Ovary (tissue), 10 donors: ENCODE measurements around the gene IGBP1. TPM values are rescaled to one million over a fixed set of nuclear protein-coding genes. Genes with fewer than 3 reads are reported as not detected.

Experiments used
- DNase-seq, 5 donors: peaks; one replicate each; pipeline ENCODE4 v3.0.0-alpha.2; 2019 to 2020
- H3K27ac ChIP-seq, 2 donors: fragments of 200-600 bp; one replicate each; pipeline versions ENCODE4 v1.5.1 to v1.8.0; 2019 to 2022
- H3K27me3 ChIP-seq: fragments of 200-600 bp; one replicate; pipeline ENCODE4 v1.8.0; 2022
- H3K36me3 ChIP-seq: fragments of 200-600 bp; sonication (generic); one replicate; pipeline ENCODE4 v1.5.1; 2019
- H3K4me1 ChIP-seq: one replicate; pipeline ENCODE4 v1.8.1; 2013; ENCODE audit warnings: mild to moderate bottlenecking, moderate library complexity; ENCODE audit not compliant: insufficient read depth
- H3K4me3 ChIP-seq: fragments of 200-600 bp; sonication (generic); one replicate; pipeline ENCODE4 v1.5.1; 2017
- H3K9me3 ChIP-seq, 2 donors: fragments of 200-600 bp in 1 of 2; sonication (generic) in 1 of 2; one replicate each; pipeline versions ENCODE4 v1.5.1 to v1.8.1; 2013 to 2019; ENCODE audit warnings: mild to moderate bottlenecking in 1 of 2, moderate library complexity in 1 of 2
- CTCF ChIP-seq, 3 donors: fragments of 450-650 bp in 2 of 3; fragments of 200-600 bp in 1 of 3; IDR thresholded peaks; one replicate each; pipeline versions ENCODE4 v1.5.1 to v1.8.0; 2016 to 2022; ENCODE audit warnings: antibody characterized with exemption in 3 of 3, mild to moderate bottlenecking in 1 of 3
- EP300 ChIP-seq: sonication (generic); formaldehyde crosslinking; IDR thresholded peaks from one replicate; pipeline ENCODE4 v1.6.1; 2017; ENCODE audit warnings: antibody characterized with exemption
- POLR2A ChIP-seq: fragments of 450-650 bp; IDR thresholded peaks from one replicate; pipeline ENCODE4 v1.6.1; 2017; ENCODE audit warnings: antibody characterized with exemption, mild to moderate bottlenecking, moderate library complexity
- WGBS, 3 donors: extraction: QIAGEN DNeasy Blood & Tissue Kit in 1 of 3; methylation state at CpG; one replicate each; pipeline versions ENCODE4 v1.1.5 to v1.1.7; 2013 to 2017; 5-methylcytosine and 5-hydroxymethylcytosine counted together
- intact Hi-C, 4 donors: fragments of 100-400 bp; cut with DNase I; formaldehyde crosslinking; loops; one replicate each; pipeline versions ENCODE4 v1.11.0 to v1.15.1; 2022 to 2023
- long read RNA-seq, 3 donors: library from polyadenylated mRNA in 2 of 3; unstranded in 2 of 3; transcript quantifications; one replicate each; pipeline ENCODE4 v2.0.0 and lab custom pipeline, GENCODE V29; 2021 to 2026
- polyA plus RNA-seq, 2 donors: library from polyadenylated mRNA; stranded (reverse); fragments of 200-250 nt in 1 of 2; fragments of 350-450 nt in 1 of 2; fragmentation: Illumina TruSeq in 1 of 2; extraction: RNeasy Lipid Tissue Mini Kit (QIAGEN cat#74804) in 1 of 2; gene quantifications; one replicate each; pipeline ENCODE4 v1.2.3, GENCODE V29; 2013 to 2014
- total RNA-seq, 7 donors: library from RNA; depleted of rRNA in 2 of 7; stranded (reverse); fragments of >200 nt in 2 of 7; fragmentation: NEBNext Ultra II Directional in 3 of 7; extraction: Animal tissue kit (Norgen Biotek cat#: 25700) in 3 of 7; gene quantifications; one replicate each; pipeline versions ENCODE4 v1.1.0 to v1.2.4, GENCODE V29; 2016 to 2023
- donor health status: DM: no; HTN: no; CAD: no; lungs with moderate emphysema.
- donor health status: DM: no; HTN: no; CAD: no.
- donor health status: Bipolar disorder and iron deficiency.
- donor health status: DM: yes; HTN: yes; CAD: no.
- donor health status: DM: no; HTN: no; CAD: no.
- donor health status: DM: yes; HTN: yes; CAD: no.

IGBP1 gene
- 100 to 1,000 TPM in 2 of 7 donors, 10 to 100 TPM in 5; 63.3 to 121 (median 95.7) TPM for total RNA-seq
- polyA plus RNA-seq = 100 to 1,000 TPM; 142 to 181 TPM
- long read RNA-seq, donor 1, transcript IGBP1-201 (6 exons, 1,862 nt) = major isoform, 360 of 410 reads
- long read RNA-seq, donor 1, transcript IGBP1-202 (7 exons, 1,666 nt) = minor isoform, 7 of 410 reads
- long read RNA-seq, donor 1, partial matches to known transcripts = 26 of 410 reads
- long read RNA-seq, donor 1, other reads (novel, unspliced or antisense) = 17 of 410 reads
- long read RNA-seq, donor 2, transcript IGBP1-201 (6 exons, 1,862 nt) = major isoform, 32 of 35 reads
- long read RNA-seq, donor 2, partial matches to known transcripts = 0 of 35 reads
- long read RNA-seq, donor 2, other reads (novel, unspliced or antisense) = 0 of 35 reads
- long read RNA-seq, donor 3, transcript IGBP1-201 (6 exons, 1,862 nt) = major isoform, 62 of 75 reads
- long read RNA-seq, donor 3, partial matches to known transcripts = 7 of 75 reads
- long read RNA-seq, donor 3, other reads (novel, unspliced or antisense) = 4 of 75 reads

GRCh38 chrX:70133303-70134115, at the start of gene IGBP1:
Gene IGBP1, plus strand, starts transcription at chrX:70133447. Its CDS starts 501 bp downstream, at chrX:70133948.
- 33 to 40% (median 40%) methylated on average over 59 of the region's 59 CpGs for WGBS, 3 donors
- peak within 1 kb of the TSS in 1 of 2 donors; percentile 43 for H3K27ac ChIP-seq
- H3K4me3 ChIP-seq = peak within 1 kb of the TSS; percentile 54
- no peaks in the 10 kb centered on the region for H3K36me3 ChIP-seq
- peaks cover 1% of the 10 kb centered on the region for H3K4me1 ChIP-seq
- intact Hi-C loops = loop anchor here in 1 of 4 donors (10.0 kb wide), 1 partner anchor 301 kb away; no protein-coding TSS in a partner anchor
- peak in 2 of 3 donors; percentile 20 to 41 for TF ChIP-seq CTCF (IDR thresholded peaks at IDR 0.05)
- TF ChIP-seq POLR2A = peak; percentile 29
- TF ChIP-seq EP300 = no peak
- H3K9me3 ChIP-seq = peaks cover 0 to 5% of the 10 kb centered on the region in 2 donors
- no peaks in the 10 kb centered on the region for H3K27me3 ChIP-seq
- peak; percentile 72 to 89 (median 81) for DNase-seq

- no peaks in the 10 kb centered on the region for H3K4me1 ChIP-seq
- H3K4me3 ChIP-seq = no peak overlapping the region
- intact Hi-C loops = no loop called here
- H3K36me3 ChIP-seq = no peaks in the 10 kb centered on the region
- no peak overlapping the region for H3K27ac ChIP-seq
- WGBS, 3 donors = 64 to 71% (median 65%) methylated on average over 5 of the region's 5 CpGs
- no peak for DNase-seq
- no peak for TF ChIP-seq CTCF (IDR thresholded peaks at IDR 0.05)
- no peak for TF ChIP-seq POLR2A
- TF ChIP-seq EP300 = no peak
- no peaks in the 10 kb centered on the region for H3K27me3 ChIP-seq
- H3K9me3 ChIP-seq = no peaks in the 10 kb centered on the region
These were observed 48.5 kb upstream of the IGBP1 start for GRCh38 chrX:70084592-70085240.

GRCh38 chrX:70087857-70088630, 45.2 kb upstream of the IGBP1 start:
- intact Hi-C loops = no loop called here
- no peaks in the 10 kb centered on the region for H3K4me1 ChIP-seq
- 51 to 57% (median 53%) methylated on average over 11 of the region's 11 CpGs for WGBS, 3 donors
- no peaks in the 10 kb centered on the region for H3K9me3 ChIP-seq
- no peak overlapping the region for H3K4me3 ChIP-seq
- DNase-seq = no peak
- H3K36me3 ChIP-seq = no peaks in the 10 kb centered on the region
- TF ChIP-seq EP300 (no peak), POLR2A (no peak), CTCF (IDR thresholded peaks at IDR 0.05) (no peak)
- H3K27ac ChIP-seq = no peak overlapping the region
- no peaks in the 10 kb centered on the region for H3K27me3 ChIP-seq
